GM19452 (cell line): Measurements from ENCODE around the gene POLA2.
"Not testable (repeated sequence)": the region's sequence is repeated elsewhere in the genome, so short reads cannot be mapped to it uniquely, and the experiment has no call there.

Source experiments
- ATAC-seq: cut with Tn5 transposase; IDR thresholded peaks from one replicate; pipeline ENCODE4 v1.9.1; 2021; ENCODE audit not compliant: unreplicated experiment

POLA2 gene

GRCh38 chr11:65329478-65329877 is 67.7 kb downstream of the POLA2 start:
- ATAC-seq = no peak

- no peak for ATAC-seq
These were observed 68.2 kb downstream of the POLA2 start for GRCh38 chr11:65329944-65330403.

GRCh38 chr11:65330544-65330943 is 68.8 kb downstream of the POLA2 start:
- ATAC-seq = no peak

GRCh38 chr11:65332591-65332990 is 70.8 kb downstream of the POLA2 start:
- not testable (repeated sequence) for ATAC-seq

GRCh38 chr11:65334696-65335295 is 73.0 kb downstream of the POLA2 start:
- no peak for ATAC-seq

- ATAC-seq = no peak
These were observed 76.9 kb downstream of the POLA2 start for GRCh38 chr11:65338676-65339075.

GRCh38 chr11:65340226-65340625 is 78.5 kb downstream of the POLA2 start:
- no peak for ATAC-seq

GRCh38 chr11:65341856-65342255 is 80.1 kb downstream of the POLA2 start:
- no peak for ATAC-seq
